ENCODE data around the gene REV3L. TPM values are rescaled to one million over a fixed set of nuclear protein-coding genes. Genes with fewer than 3 reads are reported as not detected.

The REV3L gene
- polyA plus RNA-seq, 2 of the 4 experiments (the other 2 are of a cell fraction) = 4.1 to 12.4 TPM

GRCh38 chr6:111486475-111486874 is 3.5 kb upstream of the REV3L start:
- peaks cover 10% of the 10 kb centered on the region; the same call in 2 of the 3 replicates for H3K9me3 ChIP-seq
- peaks cover 8% of the 10 kb centered on the region for H3K4me1 ChIP-seq
- no peak overlapping the region for H3K4me2 ChIP-seq
- ATAC-seq = no peak
- H3K27ac ChIP-seq = no peak overlapping the region
- no peak for DNase-seq (ENCODE audit: low read depth in 1 of 2, low spot score in 1 of 2)
- no peak for TF ChIP-seq EP300 (IDR thresholded peaks at IDR 0.05)
- TF ChIP-seq HDAC2 (IDR thresholded peaks at IDR 0.05) = no peak
- no peak for TF ChIP-seq MYC (IDR thresholded peaks at IDR 0.05; ENCODE audit: borderline replicate concordance, low read length)
- TF ChIP-seq POLR2A (IDR thresholded peaks at IDR 0.05; ENCODE audit: low read length) = no peak
- no peak for TF ChIP-seq USF2 (IDR thresholded peaks at IDR 0.05)
- TF ChIP-seq HOXA7 (CRISPR knock-in tag; IDR thresholded peaks at IDR 0.05) = no peak
- TF ChIP-seq FOSB (CRISPR knock-in tag; IDR thresholded peaks at IDR 0.05) = no peak
- TF ChIP-seq RAD21 (conservative IDR thresholded peaks at IDR 0.05 in 1 of 2, IDR thresholded peaks at IDR 0.05 in 1 of 2) = no peak
- no peak for TF ChIP-seq CTCF (IDR thresholded peaks at IDR 0.05)
- TF ChIP-seq NFE2L2 (conservative IDR thresholded peaks at IDR 0.05; ENCODE audit: low read length) = no peak
- TF ChIP-seq FOXS1 (CRISPR knock-in tag; IDR thresholded peaks at IDR 0.05) = no peak
- no peak for TF ChIP-seq HES2 (IDR thresholded peaks at IDR 0.05)
- no peak for TF ChIP-seq NPAS2 (CRISPR knock-in tag; IDR thresholded peaks at IDR 0.05; ENCODE audit: borderline replicate concordance)
- TF ChIP-seq ZFP36 (IDR thresholded peaks at IDR 0.05; ENCODE audit: borderline replicate concordance, partially characterized antibody) = no peak
- TF ChIP-seq SREBF2 (IDR thresholded peaks at IDR 0.05) = no peak
- no peak for TF ChIP-seq CEBPB (IDR thresholded peaks at IDR 0.05)
- WGBS (ENCODE audit: missing lambda C conversion rate) = 97% methylated on average over 2 of the region's 2 CpGs
- ChIA-PET CTCF (interaction anchor here (1.0 kb wide), 1 partner anchor 228 kb away, joined by 3 read pairs; no protein-coding TSS in a partner anchor), POLR2A (no interaction called here)
- H3K4me3 ChIP-seq = no peak overlapping the region
- FAIRE-seq = no peak

GRCh38 chr6:111485342-111485741 is 2.3 kb upstream of the REV3L start:
- no peak for FAIRE-seq
- Histone ChIP-seq H3K4me1 (peaks cover 17% of the 10 kb centered on the region), H3K4me3 (no peak overlapping the region), H3K4me2 (peak overlapping the region; percentile 81), H3K27ac (peak overlapping the region; percentile 99), H3K9me3 (peaks cover 10% of the 10 kb centered on the region; the same call in 2 of the 3 replicates)
- WGBS (ENCODE audit: missing lambda C conversion rate) = 91% methylated on average over 1 of the region's 1 CpG
- TF ChIP-seq ZC3H11A (IDR thresholded peaks at IDR 0.05) (no peak), ELK1 (IDR thresholded peaks at IDR 0.05; ENCODE audit: low read depth, low read length) (no peak), HEYL (CRISPR knock-in tag; IDR thresholded peaks at IDR 0.05) (no peak)
- no peak for DNase-seq (ENCODE audit: low read depth in 1 of 2, low spot score in 1 of 2)
- no peak for ATAC-seq
- ChIA-PET CTCF (interaction anchor here (1.3 to 1.7 kb wide), 2 partner anchors 121 to 157 kb away, joined by 3 to 7 read pairs; partner anchors contain the start of gene TRAF3IP2), POLR2A (interaction anchor here (0.8 to 2.8 kb wide), 2 partner anchors 106 to 226 kb away, joined by 4 to 14 read pairs; a partner anchor contains a TSS)

GRCh38 chr6:111484633-111484930 is 1.6 kb upstream of the REV3L start:
- peak overlapping the region; percentile 81 for H3K4me2 ChIP-seq
- CTCF ChIA-PET = interaction anchor here (1.3 to 1.7 kb wide), 2 partner anchors 121 to 158 kb away, joined by 3 to 7 read pairs; partner anchors contain the start of gene TRAF3IP2
- TF ChIP-seq EHF (CRISPR knock-in tag; IDR thresholded peaks at IDR 0.05) = no peak
- TF ChIP-seq RFX5 (IDR thresholded peaks at IDR 0.05) = no peak
- TF ChIP-seq PBX3 (IDR thresholded peaks at IDR 0.05) = no peak
- no peak for TF ChIP-seq CEBPB (IDR thresholded peaks at IDR 0.05)
- no peak for TF ChIP-seq RNF2 (IDR thresholded peaks at IDR 0.05; ENCODE audit: borderline replicate concordance, low read depth)
- TF ChIP-seq HMGXB4 (CRISPR knock-in tag; IDR thresholded peaks at IDR 0.05; ENCODE audit: borderline replicate concordance) = no peak
- no peak for TF ChIP-seq KDM5A (IDR thresholded peaks at IDR 0.05)
- no peak for TF ChIP-seq SREBF2 (IDR thresholded peaks at IDR 0.05)
- no peak for TF ChIP-seq HOXA7 (CRISPR knock-in tag; IDR thresholded peaks at IDR 0.05)
- TF ChIP-seq BHLHE40 (IDR thresholded peaks at IDR 0.05; ENCODE audit: low read depth, low read length) = no peak
- no peak for TF ChIP-seq FOSL2 (IDR thresholded peaks at IDR 0.05)
- no peak for TF ChIP-seq FOSL2 (CRISPR knock-in tag; IDR thresholded peaks at IDR 0.05)
- no peak for TF ChIP-seq EHMT2 (IDR thresholded peaks at IDR 0.05; ENCODE audit: low read depth)
- TF ChIP-seq HDAC2 (IDR thresholded peaks at IDR 0.05) = no peak
- no peak for TF ChIP-seq CBX8 (IDR thresholded peaks at IDR 0.05)

More at GRCh38 chr6:111484633-111484930, 1.6 kb upstream of the REV3L start:
- Histone ChIP-seq H3K9me3 (peaks cover 10% of the 10 kb centered on the region; the same call in 2 of the 3 replicates), H3K4me3 (peak overlapping the region; percentile 97), H3K27ac (peak overlapping the region; percentile 99), H3K4me1 (peaks cover 24% of the 10 kb centered on the region)
- POLR2A ChIA-PET = interaction anchor here (0.8 to 2.8 kb wide), 5 partner anchors 14 to 226 kb away, joined by 3 to 30 read pairs (median 4); partner anchors contain the start of gene TRAF3IP2
- DNase-seq (ENCODE audit: low read depth in 1 of 2, low spot score in 1 of 2) (no peak), ATAC-seq (no peak), FAIRE-seq (no peak)
- WGBS (ENCODE audit: missing lambda C conversion rate) = 30% methylated on average over 8 of the region's 8 CpGs

Measured in A549 (cell line).